Measurements from ENCODE around the gene VWF.

Gene VWF

DNA sequence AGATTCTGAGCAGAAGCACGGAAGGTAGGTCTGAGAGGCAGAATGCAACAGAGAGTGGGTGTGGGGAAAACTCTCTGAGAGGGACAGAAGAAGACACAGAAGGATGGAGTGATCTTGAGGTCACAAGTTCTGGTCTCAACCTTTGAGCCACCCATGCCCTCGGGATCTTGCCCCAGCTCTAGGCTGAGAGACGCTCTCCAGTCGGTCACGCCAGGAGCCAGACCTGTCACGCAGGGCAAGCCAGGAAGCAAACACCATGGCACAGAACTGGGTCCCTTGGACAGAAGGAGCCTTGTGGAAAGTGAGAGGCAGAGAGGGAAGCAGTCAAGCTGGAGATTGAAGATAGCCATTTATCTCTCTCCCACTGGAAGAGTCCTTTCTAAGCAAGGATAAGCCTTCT lies 79.0 kb downstream of the VWF start:
- Mint-ChIP-seq H3K27ac (no peak overlapping the region), H3K9me3 (no peaks in the 10 kb centered on the region), H3K4me3 (no peak overlapping the region), H3K36me3 (ENCODE audit: low read depth) (no peaks in the 10 kb centered on the region), H3K4me1 (ENCODE audit: low read depth) (no peaks in the 10 kb centered on the region), H3K27me3 (ENCODE audit: low read depth) (no peaks in the 10 kb centered on the region)
- DNase-seq (ENCODE audit: low spot score), result no peak

DNA sequence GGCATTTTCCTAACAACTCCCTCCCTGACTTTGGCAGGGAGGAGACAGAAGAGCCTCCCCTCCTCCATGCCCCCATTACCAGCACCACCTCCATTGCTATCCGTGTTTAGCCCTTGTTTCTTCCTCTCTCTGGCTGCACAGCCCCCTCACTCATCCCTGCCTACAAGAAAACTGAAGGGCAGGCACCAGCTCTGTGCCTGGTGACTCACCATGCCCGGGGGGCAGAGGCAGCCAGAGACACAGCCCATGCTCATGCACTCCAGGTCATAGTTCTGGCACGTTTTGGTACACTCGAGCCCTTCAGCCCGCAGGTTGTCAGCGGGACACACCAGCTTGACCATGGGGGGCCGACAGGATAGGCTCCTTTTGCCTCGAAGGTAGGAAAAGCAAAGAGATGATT lies 80.4 kb downstream of the VWF start:
- H3K9me3 Mint-ChIP-seq, result no peaks in the 10 kb centered on the region
- H3K4me3 Mint-ChIP-seq, result no peak overlapping the region
- no peaks in the 10 kb centered on the region for H3K27me3 Mint-ChIP-seq (ENCODE audit: low read depth)
- H3K36me3 Mint-ChIP-seq (ENCODE audit: low read depth), result no peaks in the 10 kb centered on the region
- H3K27ac Mint-ChIP-seq, result no peak overlapping the region
- H3K4me1 Mint-ChIP-seq (ENCODE audit: low read depth), result no peaks in the 10 kb centered on the region
- DNase-seq (ENCODE audit: low spot score), result no peak

GRCh38 chr12:6042446-6042845 lies 82.0 kb downstream of the VWF start:
- no peak overlapping the region for H3K27ac Mint-ChIP-seq
- no peak for DNase-seq (ENCODE audit: low spot score)
- no peaks in the 10 kb centered on the region for H3K27me3 Mint-ChIP-seq (ENCODE audit: low read depth)
- no peaks in the 10 kb centered on the region for H3K4me1 Mint-ChIP-seq (ENCODE audit: low read depth)
- no peaks in the 10 kb centered on the region for H3K9me3 Mint-ChIP-seq
- H3K4me3 Mint-ChIP-seq, result no peak overlapping the region
- no peaks in the 10 kb centered on the region for H3K36me3 Mint-ChIP-seq (ENCODE audit: low read depth)

DNA sequence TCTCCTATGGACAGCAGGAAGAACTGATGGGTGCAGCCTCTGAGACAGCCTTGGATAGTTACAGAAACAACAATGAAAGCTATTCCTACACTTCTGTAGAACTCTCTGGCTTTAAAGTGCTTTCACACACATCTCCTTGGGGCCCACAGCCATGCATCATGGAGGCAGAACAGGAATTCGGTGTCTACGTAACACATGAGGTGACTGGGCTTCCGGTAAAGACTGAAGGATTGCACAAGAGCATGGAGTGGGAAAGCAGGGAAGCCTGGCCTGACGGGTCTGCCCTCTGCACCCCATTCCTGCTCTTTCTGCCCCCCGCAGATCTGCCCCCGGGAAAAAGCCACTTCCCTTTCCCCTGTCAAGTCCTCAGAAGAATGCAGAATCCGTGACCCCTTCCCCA lies 82.6 kb downstream of the VWF start:
- H3K27ac Mint-ChIP-seq, result no peak overlapping the region
- no peaks in the 10 kb centered on the region for H3K9me3 Mint-ChIP-seq
- H3K36me3 Mint-ChIP-seq (ENCODE audit: low read depth), result no peaks in the 10 kb centered on the region
- H3K4me3 Mint-ChIP-seq, result no peak overlapping the region
- DNase-seq (ENCODE audit: low spot score), result no peak
- H3K27me3 Mint-ChIP-seq (ENCODE audit: low read depth), result no peaks in the 10 kb centered on the region
- no peaks in the 10 kb centered on the region for H3K4me1 Mint-ChIP-seq (ENCODE audit: low read depth)

DNA sequence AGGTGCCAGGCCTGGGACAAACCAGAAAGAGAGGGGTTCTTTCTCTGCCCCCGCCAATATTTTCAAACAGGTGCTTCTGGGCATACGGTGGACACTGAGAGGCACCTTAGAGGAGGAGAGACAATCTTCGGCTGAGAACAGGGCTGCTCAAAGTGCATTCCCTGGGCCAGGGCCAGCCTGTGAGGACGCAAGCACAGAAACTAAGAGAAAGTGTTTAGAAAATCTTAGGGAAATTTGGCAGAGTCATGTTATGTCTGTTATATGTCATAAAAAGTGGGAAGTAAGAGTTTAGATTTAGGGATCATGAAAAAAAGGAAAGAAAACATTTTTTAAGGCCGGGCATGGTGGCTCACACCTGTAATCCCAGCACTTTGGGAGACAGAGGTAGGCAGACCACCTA lies 83.7 kb downstream of the VWF start:
- no peak overlapping the region for H3K4me3 Mint-ChIP-seq
- H3K27me3 Mint-ChIP-seq (ENCODE audit: low read depth), result no peaks in the 10 kb centered on the region

DNA sequence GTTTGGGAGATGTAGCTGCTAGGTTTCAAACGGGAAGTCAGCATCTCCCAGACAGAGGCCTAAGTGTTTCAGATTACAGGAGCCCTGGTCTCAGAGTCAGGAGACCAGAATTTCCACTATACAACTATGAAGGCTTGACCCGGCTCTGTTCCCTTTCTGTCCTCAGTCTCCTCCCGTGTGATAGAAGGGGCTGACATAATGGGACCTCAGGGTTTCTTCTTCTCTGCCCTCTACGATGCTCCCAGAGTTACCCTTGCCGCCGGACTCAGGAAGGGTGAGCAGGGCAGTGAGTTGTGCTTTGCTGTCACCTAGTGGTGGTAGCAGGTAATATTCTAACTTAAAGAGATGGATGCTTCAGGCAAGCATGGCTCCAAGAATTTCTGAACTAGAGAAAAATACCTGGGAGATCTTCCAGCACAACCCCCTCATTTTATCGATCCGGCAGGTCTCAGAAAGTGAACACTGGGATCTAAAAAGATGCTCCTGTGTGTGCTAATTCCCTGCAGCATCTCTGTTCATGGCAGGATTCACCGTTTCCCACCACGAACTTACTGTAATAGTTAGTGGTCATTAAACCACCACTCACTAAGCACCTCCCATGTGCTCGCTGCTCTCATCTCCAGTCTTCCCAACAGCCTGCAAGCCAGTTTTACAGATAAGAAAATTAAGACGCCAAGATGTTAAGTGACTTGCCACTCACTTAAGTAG lies 84.4 kb downstream of the VWF start:
- H3K27ac Mint-ChIP-seq, result no peak overlapping the region
- no peaks in the 10 kb centered on the region for H3K36me3 Mint-ChIP-seq (ENCODE audit: low read depth)
- H3K9me3 Mint-ChIP-seq, result no peaks in the 10 kb centered on the region
- H3K4me1 Mint-ChIP-seq (ENCODE audit: low read depth), result no peaks in the 10 kb centered on the region
- no peaks in the 10 kb centered on the region for H3K27me3 Mint-ChIP-seq (ENCODE audit: low read depth)
- no peak overlapping the region for H3K4me3 Mint-ChIP-seq
- peak; percentile 18 for DNase-seq (ENCODE audit: low spot score)

More for the DNA sequence above, 83.7 kb downstream of the VWF start:
- Mint-ChIP-seq H3K27ac (no peak overlapping the region), H3K9me3 (no peaks in the 10 kb centered on the region), H3K4me1 (ENCODE audit: low read depth) (no peaks in the 10 kb centered on the region), H3K36me3 (ENCODE audit: low read depth) (no peaks in the 10 kb centered on the region)
- no peak for DNase-seq (ENCODE audit: low spot score)

DNA sequence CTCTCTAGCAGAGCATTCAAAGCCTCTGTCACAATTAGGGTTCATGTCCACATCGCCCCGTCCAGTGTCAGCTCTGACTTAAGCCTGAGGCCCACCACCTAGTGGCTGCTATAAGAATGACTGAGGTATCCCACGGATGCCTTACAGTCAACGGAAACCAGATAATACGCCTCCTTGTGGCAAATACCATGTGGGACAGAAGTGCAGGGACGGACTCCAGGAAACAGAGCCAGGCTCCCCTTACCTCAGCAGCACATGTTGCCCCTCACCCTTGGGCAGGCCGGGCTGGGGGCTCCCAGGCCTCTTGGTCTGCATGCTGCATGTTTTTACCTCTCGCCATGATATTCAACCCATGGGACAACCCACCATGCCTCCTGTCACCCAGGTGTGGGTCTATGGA lies 86.3 kb downstream of the VWF start:
- no peaks in the 10 kb centered on the region for H3K36me3 Mint-ChIP-seq (ENCODE audit: low read depth)
- H3K27me3 Mint-ChIP-seq (ENCODE audit: low read depth), result no peaks in the 10 kb centered on the region
- peak; percentile 35 for DNase-seq (ENCODE audit: low spot score)
- H3K4me1 Mint-ChIP-seq (ENCODE audit: low read depth), result no peaks in the 10 kb centered on the region
- no peak overlapping the region for H3K27ac Mint-ChIP-seq
- H3K4me3 Mint-ChIP-seq, result no peak overlapping the region
- no peaks in the 10 kb centered on the region for H3K9me3 Mint-ChIP-seq

GRCh38 chr12:6037459-6037858 lies 87.0 kb downstream of the VWF start:
- no peak for DNase-seq (ENCODE audit: low spot score)
- Mint-ChIP-seq H3K27ac (no peak overlapping the region), H3K4me3 (no peak overlapping the region), H3K27me3 (ENCODE audit: low read depth) (no peaks in the 10 kb centered on the region), H3K9me3 (no peaks in the 10 kb centered on the region), H3K36me3 (ENCODE audit: low read depth) (no peaks in the 10 kb centered on the region), H3K4me1 (ENCODE audit: low read depth) (no peaks in the 10 kb centered on the region)

DNA sequence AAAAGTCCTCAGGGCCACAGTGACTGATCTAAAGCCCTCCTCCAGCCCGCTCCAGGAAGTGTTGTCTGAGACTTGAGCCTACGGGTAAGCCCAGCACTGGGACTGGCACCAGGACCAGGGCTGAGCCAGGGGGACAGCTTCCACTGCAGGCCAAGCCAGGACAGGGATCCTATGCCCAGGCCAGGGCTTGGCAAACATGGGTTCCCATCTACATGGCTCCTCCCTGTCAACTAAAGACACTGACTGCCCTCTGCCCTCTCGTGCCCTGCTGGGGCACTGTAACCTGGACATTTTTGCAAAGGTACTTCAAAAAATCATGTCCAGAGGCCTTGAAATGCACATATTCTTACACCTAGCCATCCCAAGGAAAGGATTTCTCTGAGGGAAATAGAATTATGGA lies 88.0 kb downstream of the VWF start:
- no peak overlapping the region for H3K4me3 Mint-ChIP-seq
- H3K9me3 Mint-ChIP-seq, result no peaks in the 10 kb centered on the region
- H3K27me3 Mint-ChIP-seq (ENCODE audit: low read depth), result no peaks in the 10 kb centered on the region
- H3K27ac Mint-ChIP-seq, result no peak overlapping the region
- DNase-seq (ENCODE audit: low spot score), result no peak
- H3K4me1 Mint-ChIP-seq (ENCODE audit: low read depth), result no peaks in the 10 kb centered on the region
- H3K36me3 Mint-ChIP-seq (ENCODE audit: low read depth), result no peaks in the 10 kb centered on the region

- DNase-seq (ENCODE audit: low spot score), result no peak
- no peak overlapping the region for H3K27ac Mint-ChIP-seq
- H3K36me3 Mint-ChIP-seq (ENCODE audit: low read depth), result no peaks in the 10 kb centered on the region
- no peak overlapping the region for H3K4me3 Mint-ChIP-seq
- H3K27me3 Mint-ChIP-seq (ENCODE audit: low read depth), result no peaks in the 10 kb centered on the region
- H3K9me3 Mint-ChIP-seq, result no peaks in the 10 kb centered on the region
- no peaks in the 10 kb centered on the region for H3K4me1 Mint-ChIP-seq (ENCODE audit: low read depth)
Observed at GRCh38 chr12:6034596-6034995, 89.9 kb downstream of the VWF start.

GRCh38 chr12:6033546-6033945 lies 90.9 kb downstream of the VWF start:
- Mint-ChIP-seq H3K27me3 (ENCODE audit: low read depth) (no peaks in the 10 kb centered on the region), H3K4me1 (ENCODE audit: low read depth) (no peaks in the 10 kb centered on the region), H3K27ac (no peak overlapping the region), H3K9me3 (no peaks in the 10 kb centered on the region), H3K4me3 (no peak overlapping the region), H3K36me3 (ENCODE audit: low read depth) (no peaks in the 10 kb centered on the region)
- DNase-seq (ENCODE audit: low spot score), result no peak

DNA sequence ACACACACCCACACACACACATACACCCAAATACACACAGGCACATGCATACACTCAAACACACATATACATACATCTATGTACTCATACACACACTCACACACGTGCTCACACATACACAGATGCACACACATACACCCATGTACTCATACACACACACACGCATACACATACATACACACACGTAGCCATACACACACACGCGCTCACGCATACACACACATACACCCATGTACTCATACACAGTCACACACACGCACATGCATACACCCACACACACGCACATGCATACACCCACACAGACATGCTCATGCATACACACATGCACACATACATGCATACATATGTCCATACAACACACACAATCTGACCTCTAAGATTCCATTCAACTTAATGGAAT lies 91.7 kb downstream of the VWF start:
- no peaks in the 10 kb centered on the region for H3K4me1 Mint-ChIP-seq (ENCODE audit: low read depth)
- H3K27me3 Mint-ChIP-seq (ENCODE audit: low read depth), result no peaks in the 10 kb centered on the region
- no peaks in the 10 kb centered on the region for H3K36me3 Mint-ChIP-seq (ENCODE audit: low read depth)
- H3K4me3 Mint-ChIP-seq, result no peak overlapping the region
- no peak overlapping the region for H3K27ac Mint-ChIP-seq
- no peak for DNase-seq (ENCODE audit: low spot score)
- H3K9me3 Mint-ChIP-seq, result no peaks in the 10 kb centered on the region

- no peak for DNase-seq (ENCODE audit: low spot score)
- Mint-ChIP-seq H3K27me3 (ENCODE audit: low read depth) (no peaks in the 10 kb centered on the region), H3K36me3 (ENCODE audit: low read depth) (no peaks in the 10 kb centered on the region), H3K9me3 (no peaks in the 10 kb centered on the region), H3K4me1 (ENCODE audit: low read depth) (no peaks in the 10 kb centered on the region), H3K4me3 (no peak overlapping the region), H3K27ac (no peak overlapping the region)
Observed at GRCh38 chr12:6031001-6031400, 93.5 kb downstream of the VWF start.

GRCh38 chr12:6030081-6030480 lies 94.4 kb downstream of the VWF start:
- H3K4me3 Mint-ChIP-seq, result no peak overlapping the region
- H3K27ac Mint-ChIP-seq, result no peak overlapping the region
- H3K9me3 Mint-ChIP-seq, result no peaks in the 10 kb centered on the region
- no peaks in the 10 kb centered on the region for H3K36me3 Mint-ChIP-seq (ENCODE audit: low read depth)
- H3K27me3 Mint-ChIP-seq (ENCODE audit: low read depth), result no peaks in the 10 kb centered on the region
- DNase-seq (ENCODE audit: low spot score), result no peak
- H3K4me1 Mint-ChIP-seq (ENCODE audit: low read depth), result no peaks in the 10 kb centered on the region

DNA sequence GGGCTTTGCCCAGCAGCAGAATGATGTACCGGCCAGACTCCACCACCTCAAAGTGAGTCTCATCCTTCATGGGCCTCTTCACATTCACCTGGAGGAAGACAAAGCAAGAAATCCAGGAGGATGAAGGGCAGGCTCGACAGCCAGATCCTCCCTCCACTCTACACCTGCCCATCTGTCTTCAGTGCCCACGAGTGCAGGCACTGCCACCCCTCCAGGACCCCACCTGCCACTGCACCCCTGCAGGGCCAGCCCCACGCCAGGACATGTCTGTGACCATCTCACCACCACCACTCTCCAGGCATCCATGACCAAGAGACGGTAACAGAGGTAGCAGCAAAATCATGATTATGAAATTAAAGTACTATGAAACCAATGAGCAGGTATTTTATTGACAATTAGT lies 95.1 kb downstream of the VWF start:
- DNase-seq (ENCODE audit: low spot score), result no peak
- H3K36me3 Mint-ChIP-seq (ENCODE audit: low read depth), result no peaks in the 10 kb centered on the region
- no peak overlapping the region for H3K27ac Mint-ChIP-seq
- no peaks in the 10 kb centered on the region for H3K9me3 Mint-ChIP-seq
- no peaks in the 10 kb centered on the region for H3K4me1 Mint-ChIP-seq (ENCODE audit: low read depth)
- H3K4me3 Mint-ChIP-seq, result no peak overlapping the region
- no peaks in the 10 kb centered on the region for H3K27me3 Mint-ChIP-seq (ENCODE audit: low read depth)

All from T-helper 2 cell treated with Interferon-gamma antibody and Interleukin-4, amounts not matched to agents 5 μg/mL and 100 μg/mL, for 36 hours (primary cell).